ENCODE results near the gene TBC1D9B.

DNA sequence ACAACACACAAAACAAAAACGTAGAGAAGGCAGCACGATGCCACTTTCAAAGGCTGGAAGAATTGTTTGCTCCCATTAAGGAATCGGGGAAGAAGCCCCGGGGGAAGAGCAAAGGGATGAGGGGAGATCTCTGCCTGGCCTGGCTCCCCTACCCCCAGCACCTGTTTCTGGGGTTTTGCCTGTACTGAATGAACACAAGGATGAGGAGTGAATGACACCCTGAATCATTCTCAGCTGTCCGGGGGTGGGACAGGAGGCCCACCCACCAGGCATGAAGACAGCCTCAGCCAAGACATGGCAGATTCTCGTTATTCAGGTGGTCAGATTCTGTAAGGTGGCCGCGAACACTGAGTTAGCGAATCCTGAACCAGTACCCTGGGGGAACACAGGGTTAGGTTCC is 7.5 kb downstream of the TBC1D9B start:
- no peak for TF ChIP-seq CTCF (IDR thresholded peaks at IDR 0.05)
- no peak for TF ChIP-seq POLR2A (IDR thresholded peaks at IDR 0.05)
